Breast epithelium (tissue), 3 donors: ENCODE measurements around the gene SCN3A.

Experiments
- POLR2A ChIP-seq: fragments of 450-650 bp; IDR thresholded peaks from one replicate; pipeline ENCODE4 v1.6.1; 2016; ENCODE audit warnings: antibody characterized with exemption, mild to moderate bottlenecking, moderate library complexity
- POLR2AphosphoS5 ChIP-seq, 3 donors: sonication (generic); formaldehyde crosslinking; IDR thresholded peaks; one replicate each; pipeline ENCODE4 v1.6.1; 2017; ENCODE audit warnings: antibody characterized with exemption in 3 of 3
- TF ChIP-seq, protein P1 (sequence below), 3 donors: fragments of 450-650 bp; IDR thresholded peaks; one replicate each; pipeline ENCODE4 v1.5.1; 2016 to 2017; ENCODE audit warnings: antibody characterized with exemption in 3 of 3, mild to moderate bottlenecking in 3 of 3, moderate library complexity in 3 of 3

- TF ChIP-seq, protein P1, sequence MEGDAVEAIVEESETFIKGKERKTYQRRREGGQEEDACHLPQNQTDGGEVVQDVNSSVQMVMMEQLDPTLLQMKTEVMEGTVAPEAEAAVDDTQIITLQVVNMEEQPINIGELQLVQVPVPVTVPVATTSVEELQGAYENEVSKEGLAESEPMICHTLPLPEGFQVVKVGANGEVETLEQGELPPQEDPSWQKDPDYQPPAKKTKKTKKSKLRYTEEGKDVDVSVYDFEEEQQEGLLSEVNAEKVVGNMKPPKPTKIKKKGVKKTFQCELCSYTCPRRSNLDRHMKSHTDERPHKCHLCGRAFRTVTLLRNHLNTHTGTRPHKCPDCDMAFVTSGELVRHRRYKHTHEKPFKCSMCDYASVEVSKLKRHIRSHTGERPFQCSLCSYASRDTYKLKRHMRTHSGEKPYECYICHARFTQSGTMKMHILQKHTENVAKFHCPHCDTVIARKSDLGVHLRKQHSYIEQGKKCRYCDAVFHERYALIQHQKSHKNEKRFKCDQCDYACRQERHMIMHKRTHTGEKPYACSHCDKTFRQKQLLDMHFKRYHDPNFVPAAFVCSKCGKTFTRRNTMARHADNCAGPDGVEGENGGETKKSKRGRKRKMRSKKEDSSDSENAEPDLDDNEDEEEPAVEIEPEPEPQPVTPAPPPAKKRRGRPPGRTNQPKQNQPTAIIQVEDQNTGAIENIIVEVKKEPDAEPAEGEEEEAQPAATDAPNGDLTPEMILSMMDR (IDR thresholded peaks at IDR 0.05) = no peak
- TF ChIP-seq POLR2A (no peak), POLR2AphosphoS5 (IDR thresholded peaks at IDR 0.05) (no peak)
Observed at GRCh38 chr2:165219481-165219880, 15.6 kb upstream of the SCN3A start.
